ENCODE results near the gene POLR2M. TPM values are rescaled to one million over a fixed set of nuclear protein-coding genes. Genes with fewer than 3 reads are reported as not detected.

The POLR2M gene
- total RNA-seq, 1 experiment from 2014 or later = 86.2 TPM

DNA sequence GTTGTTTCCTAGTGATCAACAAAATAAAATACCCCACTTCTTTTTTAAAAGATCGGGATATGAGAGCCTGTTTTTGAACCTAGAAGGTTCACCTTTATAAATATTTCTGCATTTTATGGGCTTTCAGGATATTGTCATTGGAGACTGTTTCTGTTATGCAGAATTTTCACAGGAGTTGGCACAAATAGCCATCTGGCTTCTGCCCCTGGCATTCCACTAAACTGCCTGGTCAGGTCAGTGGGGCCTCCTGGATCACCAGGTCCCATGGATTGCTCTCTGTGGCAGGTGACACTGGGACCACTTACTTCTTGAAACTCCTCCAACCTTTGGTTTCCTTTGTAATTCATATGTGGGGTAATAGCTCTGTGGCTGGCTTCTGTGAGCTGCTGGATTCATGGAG, 25.5 kb upstream of the POLR2M start:
- CTCF ChIA-PET = no interaction called here
- Histone ChIP-seq H3K9ac (ENCODE audit: low read length) (no peak overlapping the region), H3K27me3 (ENCODE audit: insufficient read depth, low read length) (no peaks in the 10 kb centered on the region), H3K4me2 (ENCODE audit: low read length) (no peak overlapping the region), H3K9me2 (ENCODE audit: insufficient read depth) (no peaks in the 10 kb centered on the region), H3K4me3 (replicated peaks in 1 of 2; ENCODE audit: low read depth in 1 of 2, low read length in 2 of 2) (no peak overlapping the region), H3K9me3 (ENCODE audit: control insufficient read depth in 1 of 2, insufficient read depth in 1 of 2, low read depth in 1 of 2, low read length in 2 of 2) (no peaks in the 10 kb centered on the region), H3K36me3 (ENCODE audit: control insufficient read depth in 1 of 2, insufficient read depth in 2 of 2, low read length in 2 of 2) (no peaks in the 10 kb centered on the region), H3K4me1 (ENCODE audit: control insufficient read depth in 1 of 2, insufficient read depth in 2 of 2, low read length in 2 of 2) (peaks cover 0 to 9% of the 10 kb centered on the region in 2 experiments; a peak in 1 of 4 replicates), H2AFZ (ENCODE audit: low read depth, low read length, poor library complexity, severe bottlenecking) (no peak overlapping the region), H4K20me1 (ENCODE audit: insufficient read depth) (no peaks in the 10 kb centered on the region), H3K79me2 (ENCODE audit: insufficient read depth, low read length) (no peaks in the 10 kb centered on the region), H3K27ac (ENCODE audit: low read depth, low read length) (no peak overlapping the region)
- RAD21 ChIA-PET (ENCODE audit: low non-redundant PET in 1 of 2, low total read pairs in 2 of 2, uncharacterized antibody in 2 of 2, unreplicated experiment in 2 of 2) = no interaction called here
- intact Hi-C loops (cut with micrococcal nuclease) = no loop called here
- DNase-seq (ENCODE audit: low read depth, low spot score) (no peak), ATAC-seq (no peak)
- POLR2A ChIA-PET = no interaction called here
- BruUV-seq (replicated peaks) = no TSS peak
- TF ChIP-seq POLR2AphosphoS5 (IDR thresholded peaks at IDR 0.05; ENCODE audit: low read depth, low read length) (no peak), ELF1 (IDR thresholded peaks at IDR 0.05; ENCODE audit: borderline replicate concordance, low read depth) (no peak), TCF7L2 (IDR thresholded peaks at IDR 0.05; ENCODE audit: borderline replicate concordance, extremely low read depth, insufficient read depth, insufficient read length) (no peak), SP1 (IDR thresholded peaks at IDR 0.05; ENCODE audit: low read depth) (no peak), YY1 (IDR thresholded peaks at IDR 0.05; ENCODE audit: extremely low read depth, insufficient replicate concordance, low read depth, low read length) (no peak)

- BruUV-seq (replicated peaks) = no TSS peak
- Histone ChIP-seq H3K27me3 (ENCODE audit: insufficient read depth, low read length) (no peaks in the 10 kb centered on the region), H3K9ac (ENCODE audit: low read length) (no peak overlapping the region), H3K79me2 (ENCODE audit: insufficient read depth, low read length) (no peaks in the 10 kb centered on the region), H3K36me3 (ENCODE audit: control insufficient read depth in 1 of 2, insufficient read depth in 2 of 2, low read length in 2 of 2) (no peaks in the 10 kb centered on the region), H3K4me2 (ENCODE audit: low read length) (no peak overlapping the region), H3K4me3 (replicated peaks in 1 of 2; ENCODE audit: low read depth in 1 of 2, low read length in 2 of 2) (no peak overlapping the region), H3K9me2 (ENCODE audit: insufficient read depth) (no peaks in the 10 kb centered on the region), H3K9me3 (ENCODE audit: control insufficient read depth in 1 of 2, insufficient read depth in 1 of 2, low read depth in 1 of 2, low read length in 2 of 2) (no peaks in the 10 kb centered on the region), H4K20me1 (ENCODE audit: insufficient read depth) (no peaks in the 10 kb centered on the region), H2AFZ (ENCODE audit: low read depth, low read length, poor library complexity, severe bottlenecking) (no peak overlapping the region), H3K4me1 (ENCODE audit: control insufficient read depth in 1 of 2, insufficient read depth in 2 of 2, low read length in 2 of 2) (peaks cover 0 to 9% of the 10 kb centered on the region in 2 experiments; a peak in 1 of 4 replicates), H3K27ac (ENCODE audit: low read depth, low read length) (no peak overlapping the region)
- TF ChIP-seq, protein P1, sequence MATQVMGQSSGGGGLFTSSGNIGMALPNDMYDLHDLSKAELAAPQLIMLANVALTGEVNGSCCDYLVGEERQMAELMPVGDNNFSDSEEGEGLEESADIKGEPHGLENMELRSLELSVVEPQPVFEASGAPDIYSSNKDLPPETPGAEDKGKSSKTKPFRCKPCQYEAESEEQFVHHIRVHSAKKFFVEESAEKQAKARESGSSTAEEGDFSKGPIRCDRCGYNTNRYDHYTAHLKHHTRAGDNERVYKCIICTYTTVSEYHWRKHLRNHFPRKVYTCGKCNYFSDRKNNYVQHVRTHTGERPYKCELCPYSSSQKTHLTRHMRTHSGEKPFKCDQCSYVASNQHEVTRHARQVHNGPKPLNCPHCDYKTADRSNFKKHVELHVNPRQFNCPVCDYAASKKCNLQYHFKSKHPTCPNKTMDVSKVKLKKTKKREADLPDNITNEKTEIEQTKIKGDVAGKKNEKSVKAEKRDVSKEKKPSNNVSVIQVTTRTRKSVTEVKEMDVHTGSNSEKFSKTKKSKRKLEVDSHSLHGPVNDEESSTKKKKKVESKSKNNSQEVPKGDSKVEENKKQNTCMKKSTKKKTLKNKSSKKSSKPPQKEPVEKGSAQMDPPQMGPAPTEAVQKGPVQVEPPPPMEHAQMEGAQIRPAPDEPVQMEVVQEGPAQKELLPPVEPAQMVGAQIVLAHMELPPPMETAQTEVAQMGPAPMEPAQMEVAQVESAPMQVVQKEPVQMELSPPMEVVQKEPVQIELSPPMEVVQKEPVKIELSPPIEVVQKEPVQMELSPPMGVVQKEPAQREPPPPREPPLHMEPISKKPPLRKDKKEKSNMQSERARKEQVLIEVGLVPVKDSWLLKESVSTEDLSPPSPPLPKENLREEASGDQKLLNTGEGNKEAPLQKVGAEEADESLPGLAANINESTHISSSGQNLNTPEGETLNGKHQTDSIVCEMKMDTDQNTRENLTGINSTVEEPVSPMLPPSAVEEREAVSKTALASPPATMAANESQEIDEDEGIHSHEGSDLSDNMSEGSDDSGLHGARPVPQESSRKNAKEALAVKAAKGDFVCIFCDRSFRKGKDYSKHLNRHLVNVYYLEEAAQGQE (IDR thresholded peaks at IDR 0.05; ENCODE audit: low read depth) = no peak
- TF ChIP-seq ZNF274 (IDR thresholded peaks at IDR 0.05; ENCODE audit: low read depth, low read length) (no peak), SIN3A (IDR thresholded peaks at IDR 0.05; ENCODE audit: low read depth) (no peak), POLR2AphosphoS5 (IDR thresholded peaks at IDR 0.05; ENCODE audit: low read depth, low read length) (no peak), ZFX (IDR thresholded peaks at IDR 0.05) (no peak), ELF1 (IDR thresholded peaks at IDR 0.05; ENCODE audit: borderline replicate concordance, low read depth) (no peak), EZH2 (IDR thresholded peaks at IDR 0.05) (no peak), RAD21 (IDR thresholded peaks at IDR 0.05; ENCODE audit: low read depth) (no peak), ZBTB33 (IDR thresholded peaks at IDR 0.05; ENCODE audit: extremely low read depth, insufficient replicate concordance, low read length) (no peak), FOSL1 (IDR thresholded peaks at IDR 0.05; ENCODE audit: low read depth) (no peak), TCF7L2 (IDR thresholded peaks at IDR 0.05; ENCODE audit: borderline replicate concordance, extremely low read depth, insufficient read depth, insufficient read length) (no peak), SP1 (IDR thresholded peaks at IDR 0.05; ENCODE audit: low read depth) (no peak)
- no peak for DNase-seq (ENCODE audit: low read depth, low spot score)
- POLR2A ChIA-PET = no interaction called here
- intact Hi-C loops (cut with micrococcal nuclease) = no loop called here
- CTCF ChIA-PET = no interaction called here
- RAD21 ChIA-PET (ENCODE audit: low non-redundant PET in 1 of 2, low total read pairs in 2 of 2, uncharacterized antibody in 2 of 2, unreplicated experiment in 2 of 2) = no interaction called here
- ATAC-seq = no peak
Measured at GRCh38 chr15:57683481-57683880, 23.0 kb upstream of the POLR2M start.

All from HCT116 (cell line).